HepG2 (cell line): ENCODE results near the gene RING1. TPM values are rescaled to one million over a fixed set of nuclear protein-coding genes. Genes with fewer than 3 reads are reported as not detected.
A peak's percentile ranks its signal among the peaks of the same experiment; 100 is the strongest.

ENCODE experiments used
- BHLHE40 ChIP-seq: IDR thresholded peaks from 2 replicates; pipeline ENCODE4 v1.6.1; 2011; ENCODE audit warnings: low read length, improper control_type of control experiment
- BRD4 ChIP-seq: sonication (generic); formaldehyde crosslinking; IDR thresholded peaks from 2 replicates; pipeline ENCODE4 v1.4.0; 2020; ENCODE audit warnings: missing genetic modification reagents
- CBX2 ChIP-seq, 2 experiments: fragments of 200-600 bp in 1 of 2; sonication (generic); formaldehyde crosslinking in 1 of 2; IDR thresholded peaks; 2 replicates each; pipeline versions ENCODE4 v1.7.0 to v1.8.1; 2018 to 2022; ENCODE audit warnings: low read depth in 2 of 2, low read length in 1 of 2, mild to moderate bottlenecking in 1 of 2, missing genetic modification reagents in 1 of 2
- DNMT3B ChIP-seq: conservative IDR thresholded peaks from 2 replicates; pipeline ENCODE4 v1.6.1; 2016; ENCODE audit warnings: missing biosample characterization, control low read depth
- HINFP ChIP-seq: sonication (generic); formaldehyde crosslinking; IDR thresholded peaks from 2 replicates; pipeline ENCODE4 v1.4.0; 2020; ENCODE audit warnings: low read depth, mild to moderate bottlenecking, missing genetic modification reagents
- MED13 ChIP-seq: sonication (generic); formaldehyde crosslinking; IDR thresholded peaks from 2 replicates; pipeline ENCODE4 v1.5.0; 2020; ENCODE audit warnings: missing genetic modification reagents
- MLXIP ChIP-seq: sonication (generic); formaldehyde crosslinking; IDR thresholded peaks from 2 replicates; pipeline ENCODE4 v1.9.0; 2021; ENCODE audit warnings: missing genetic modification reagents, borderline replicate concordance
- NFIC ChIP-seq: IDR thresholded peaks from 2 replicates; pipeline ENCODE4 v1.6.1; 2012; ENCODE audit warnings: mild to moderate bottlenecking, low read length, inconsistent platforms
- PBX3 ChIP-seq: sonication (generic); formaldehyde crosslinking; IDR thresholded peaks from 2 replicates; pipeline ENCODE4 v1.8.1; 2023; ENCODE audit warnings: missing genetic modification reagents, inconsistent platforms, borderline replicate concordance
- RFX1 ChIP-seq: fragments of 450-650 bp; IDR thresholded peaks from 2 replicates; pipeline ENCODE4 v1.6.1; 2017
- SIX4 ChIP-seq: sonication (generic); formaldehyde crosslinking; IDR thresholded peaks from 2 replicates; pipeline ENCODE4 v1.4.0; 2020; ENCODE audit warnings: missing genetic modification reagents
- TBP ChIP-seq: sonication (generic); formaldehyde crosslinking; IDR thresholded peaks from 2 replicates; pipeline ENCODE4 v1.5.0; 2020; ENCODE audit warnings: missing genetic modification reagents
- ZKSCAN5 ChIP-seq: sonication (generic); formaldehyde crosslinking; IDR thresholded peaks from 2 replicates; pipeline ENCODE4 v1.5.1; 2020; ENCODE audit warnings: mild to moderate bottlenecking, missing genetic modification reagents
- ZNF18 ChIP-seq: sonication (generic); formaldehyde crosslinking; IDR thresholded peaks from 2 replicates; pipeline ENCODE4 v1.8.0; 2022; ENCODE audit warnings: mild to moderate bottlenecking, missing genetic modification reagents; ENCODE audit not compliant: insufficient replicate concordance
- ZNF280B ChIP-seq: sonication (generic); formaldehyde crosslinking; IDR thresholded peaks from 2 replicates; pipeline ENCODE4 v1.5.0; 2020; ENCODE audit warnings: missing genetic modification reagents, mild to moderate bottlenecking, borderline replicate concordance
- ZNF335 ChIP-seq: sonication (generic); formaldehyde crosslinking; IDR thresholded peaks from 2 replicates; pipeline ENCODE4 v1.4.0; 2020; ENCODE audit warnings: missing genetic modification reagents
- ZNF337 ChIP-seq: sonication (generic); formaldehyde crosslinking; IDR thresholded peaks from 2 replicates; pipeline ENCODE4 v1.5.1; 2020; ENCODE audit warnings: missing genetic modification reagents, low read depth, mild to moderate bottlenecking, borderline replicate concordance
- ZNF724P ChIP-seq: sonication (generic); formaldehyde crosslinking; IDR thresholded peaks from 2 replicates; pipeline ENCODE4 v1.8.0; 2022; ENCODE audit warnings: missing genetic modification reagents, borderline replicate concordance
- ZSCAN21 ChIP-seq: sonication (generic); formaldehyde crosslinking; IDR thresholded peaks from 2 replicates; pipeline ENCODE4 v1.8.0; 2022; ENCODE audit warnings: mild to moderate bottlenecking, missing genetic modification reagents, moderate library complexity, borderline replicate concordance
- ZSCAN31 ChIP-seq: sonication (generic); formaldehyde crosslinking; IDR thresholded peaks from 2 replicates; pipeline ENCODE4 v1.5.0; 2020; ENCODE audit warnings: low read depth, mild to moderate bottlenecking, missing genetic modification reagents
- polyA plus RNA-seq, 8 experiments: library from polyadenylated mRNA; depleted of rRNA in 3 of 8; stranded (reverse) in 7 of 8; unstranded in 1 of 8; fragments of >200 nt; fragmentation: Illumina TruSeq in 4 of 8; extraction: Trizol in 4 of 8; gene quantifications; 2 replicates each; pipeline versions ENCODE4 v1.2.1 to v1.2.3, GENCODE V29; 2011 to 2016; ENCODE audit warnings: low read depth in 4 of 8, missing spikeins in 1 of 8, mixed read lengths in 1 of 8; ENCODE audit not compliant: insufficient read depth in 1 of 8
- total RNA-seq, 5 experiments: library from RNA; depleted of rRNA; stranded (reverse); fragments of >200 nt; fragmentation: Illumina TruSeq; extraction: Trizol; gene quantifications; 2 replicates each; pipeline ENCODE4 v1.2.3, GENCODE V29; 2016; ENCODE audit warnings: low read depth in 1 of 5

The RING1 gene
- total and polyA plus RNA-seq, 2 of the 13 experiments (the other 11 are each of a cell fraction or from before 2014, with no cell fraction given): 23.9 to 33.6 TPM

- TF ChIP-seq HINFP (CRISPR knock-in tag) (no peak), ZSCAN21 (CRISPR knock-in tag) (no peak), ZNF724P (CRISPR knock-in tag) (0 out of 2 replicates have a peak, but pooled peaks have one; percentile 58), BRD4 (no peak), ZNF337 (CRISPR knock-in tag) (no peak), TBP (CRISPR knock-in tag) (no peak), RFX1 (no peak), SIX4 (CRISPR knock-in tag) (no peak), ZNF280B (CRISPR knock-in tag) (no peak; the same call in 1 of the 2 replicates), MED13 (CRISPR knock-in tag) (no peak), DNMT3B (CRISPR knock-in tag) (no peak), CBX2 (IDR thresholded peaks at IDR 0.05; ENCODE audit: low read depth, low read length) (no peak), CBX2 (CRISPR knock-in tag; IDR thresholded peaks at IDR 0.05; ENCODE audit: low read depth) (0 out of 2 replicates have a peak, but pooled peaks have one; percentile 69), MLXIP (CRISPR knock-in tag) (no peak), ZNF18 (no peak), PBX3 (CRISPR knock-in tag) (no peak), BHLHE40 (peak; percentile 81), ZKSCAN5 (CRISPR knock-in tag) (no peak), ZSCAN31 (CRISPR knock-in tag) (no peak), ZNF335 (CRISPR knock-in tag) (no peak), NFIC (no peak)
Measured at GRCh38 chr6:33161354-33162331, 46.7 kb upstream of the RING1 start (continued).
